Smooth muscle cell (in vitro differentiated cells): ENCODE results near the gene ANKRD13B. TPM values are rescaled to one million over a fixed set of nuclear protein-coding genes. Genes with fewer than 3 reads are reported as not detected.

Source experiments
- DNase-seq: peaks from one replicate; lab custom pipeline; 2025; ENCODE audit not compliant: unreplicated experiment; lab: John Stamatoyannopoulos, UW
- H2AFZ ChIP-seq: fragments of 200-600 bp; sonication (generic); 2 replicates; pipeline ENCODE4 v1.6.0; 2016; ENCODE audit warnings: antibody characterized with exemption, low read depth, mild to moderate bottlenecking
- H3F3A ChIP-seq: fragments of 200-600 bp; sonication (generic); 2 replicates; pipeline ENCODE4 v1.6.0; 2017; ENCODE audit warnings: antibody characterized with exemption, low read depth
- H3K27ac ChIP-seq: fragments of 200-600 bp; sonication (generic); 2 replicates; pipeline ENCODE4 v1.5.1; 2016; ENCODE audit warnings: low read depth, mild to moderate bottlenecking
- H3K27me3 ChIP-seq: fragments of 200-600 bp; sonication (generic); 2 replicates; pipeline ENCODE4 v1.6.1; 2016; ENCODE audit warnings: low read depth, mild to moderate bottlenecking
- H3K36me3 ChIP-seq: fragments of 200-600 bp; sonication (generic); 2 replicates; pipeline ENCODE4 v1.5.1; 2016; ENCODE audit warnings: low read depth
- H3K4me1 ChIP-seq: fragments of 200-600 bp; sonication (generic); 2 replicates; pipeline ENCODE4 v1.5.1; 2016; ENCODE audit warnings: low read depth
- H3K4me2 ChIP-seq: fragments of 200-600 bp; sonication (generic); 2 replicates; pipeline ENCODE4 v1.6.0; 2016; ENCODE audit warnings: mild to moderate bottlenecking
- H3K4me3 ChIP-seq: fragments of 200-600 bp; sonication (generic); 2 replicates; pipeline ENCODE4 v1.5.1; 2016; ENCODE audit warnings: mild to moderate bottlenecking
- H3K79me2 ChIP-seq: fragments of 200-600 bp; sonication (generic); 2 replicates; pipeline ENCODE4 v1.6.0; 2016; ENCODE audit warnings: low read depth, mild to moderate bottlenecking
- H3K9ac ChIP-seq: fragments of 200-600 bp; sonication (generic); 2 replicates; pipeline ENCODE4 v1.6.0; 2016; ENCODE audit warnings: low read depth
- H3K9me3 ChIP-seq: fragments of 200-600 bp; sonication (generic); replicated peaks from 2 replicates; pipeline ENCODE4 v1.5.1; 2016; ENCODE audit warnings: low read depth
- H4K20me1 ChIP-seq: fragments of 200-600 bp; sonication (generic); 2 replicates; pipeline ENCODE4 v1.6.0; 2016; ENCODE audit warnings: low read depth
- WGBS: methylation state at CpG from one replicate; pipeline ENCODE4 v1.1.7; 2016; ENCODE audit warnings: low lambda C conversion rate; 5-methylcytosine and 5-hydroxymethylcytosine counted together
- polyA plus RNA-seq: library from polyadenylated mRNA; unstranded; fragments of >200 nt; fragmentation: Nextera tagmentation; extraction: Ambion mirVana; gene quantifications from 2 replicates; pipeline ENCODE4 v1.2.1, GENCODE V29; 2016
- total RNA-seq: library from RNA; depleted of rRNA; stranded (reverse); fragments of >200 nt; gene quantifications from 2 replicates; pipeline ENCODE4 v1.2.3, GENCODE V29; 2014
- TF ChIP-seq, protein P1 (sequence below): fragments of 200-600 bp; sonication (generic); IDR thresholded peaks from 2 replicates; pipeline ENCODE4 v1.5.1; 2017; ENCODE audit warnings: borderline replicate concordance, mild to moderate bottlenecking, antibody characterized with exemption; ENCODE audit not compliant: insufficient read depth, poor library complexity, severe bottlenecking

Gene ANKRD13B
- total and polyA plus RNA-seq, 2 experiments from 2014 or later, result 3.6 to 6.8 TPM

DNA sequence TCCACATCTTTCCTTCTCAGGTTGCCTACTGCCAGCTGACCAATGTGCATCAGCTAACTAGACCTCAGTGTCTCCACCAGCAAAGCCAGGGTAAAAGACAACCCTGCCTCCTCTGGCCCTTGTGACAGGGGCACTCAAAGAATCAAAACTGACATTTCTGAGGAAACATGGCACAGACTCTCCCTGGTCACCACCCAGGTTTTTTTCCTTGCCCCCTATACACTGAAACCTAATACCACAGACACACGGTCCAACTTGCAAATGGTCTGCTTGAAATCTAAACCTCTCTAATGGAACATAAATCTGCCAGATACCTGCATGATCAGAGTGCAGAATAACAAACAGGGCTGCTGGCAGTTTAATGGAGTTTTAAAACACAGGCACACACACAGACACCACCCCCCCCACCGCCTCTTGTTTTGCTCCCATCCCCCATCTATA lies 49.3 kb downstream of the ANKRD13B start:
- no peaks in the 10 kb centered on the region for H3K9me3 ChIP-seq
- H4K20me1 ChIP-seq, result no peaks in the 10 kb centered on the region
- H3K4me3 ChIP-seq, result no peak overlapping the region
- no peak for DNase-seq
- H3K79me2 ChIP-seq, result no peaks in the 10 kb centered on the region
- no peak overlapping the region for H2AFZ ChIP-seq
- 58% methylated on average over 2 of the region's 2 CpGs for WGBS
- TF ChIP-seq, protein P1, sequence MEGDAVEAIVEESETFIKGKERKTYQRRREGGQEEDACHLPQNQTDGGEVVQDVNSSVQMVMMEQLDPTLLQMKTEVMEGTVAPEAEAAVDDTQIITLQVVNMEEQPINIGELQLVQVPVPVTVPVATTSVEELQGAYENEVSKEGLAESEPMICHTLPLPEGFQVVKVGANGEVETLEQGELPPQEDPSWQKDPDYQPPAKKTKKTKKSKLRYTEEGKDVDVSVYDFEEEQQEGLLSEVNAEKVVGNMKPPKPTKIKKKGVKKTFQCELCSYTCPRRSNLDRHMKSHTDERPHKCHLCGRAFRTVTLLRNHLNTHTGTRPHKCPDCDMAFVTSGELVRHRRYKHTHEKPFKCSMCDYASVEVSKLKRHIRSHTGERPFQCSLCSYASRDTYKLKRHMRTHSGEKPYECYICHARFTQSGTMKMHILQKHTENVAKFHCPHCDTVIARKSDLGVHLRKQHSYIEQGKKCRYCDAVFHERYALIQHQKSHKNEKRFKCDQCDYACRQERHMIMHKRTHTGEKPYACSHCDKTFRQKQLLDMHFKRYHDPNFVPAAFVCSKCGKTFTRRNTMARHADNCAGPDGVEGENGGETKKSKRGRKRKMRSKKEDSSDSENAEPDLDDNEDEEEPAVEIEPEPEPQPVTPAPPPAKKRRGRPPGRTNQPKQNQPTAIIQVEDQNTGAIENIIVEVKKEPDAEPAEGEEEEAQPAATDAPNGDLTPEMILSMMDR, result no peak
- no peaks in the 10 kb centered on the region for H3K36me3 ChIP-seq
- H3K9ac ChIP-seq, result no peak overlapping the region
- H3K27me3 ChIP-seq, result no peaks in the 10 kb centered on the region
- H3F3A ChIP-seq, result no peaks in the 10 kb centered on the region
- H3K27ac ChIP-seq, result no peak overlapping the region
- H3K4me2 ChIP-seq, result no peak overlapping the region
- no peaks in the 10 kb centered on the region for H3K4me1 ChIP-seq

DNA sequence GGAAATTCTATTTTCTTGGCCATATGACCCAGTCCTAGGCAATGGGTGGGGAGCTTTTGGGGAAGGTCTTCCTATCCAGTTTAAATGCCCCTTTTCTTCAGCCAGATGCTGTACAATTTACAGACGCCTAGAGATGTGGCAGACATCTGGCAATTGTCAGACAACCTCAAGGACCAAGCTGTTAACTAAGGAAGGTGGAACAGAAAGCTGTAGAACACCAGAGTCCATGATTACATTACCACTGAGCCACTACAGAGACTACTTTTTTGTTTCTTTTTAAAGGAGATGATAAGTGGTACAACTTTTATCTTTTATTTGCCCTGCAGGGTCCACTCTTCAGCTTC lies 50.9 kb downstream of the ANKRD13B start:
- H2AFZ ChIP-seq, result no peak overlapping the region
- no peak overlapping the region for H3K9ac ChIP-seq
- no peaks in the 10 kb centered on the region for H3K27me3 ChIP-seq
- DNase-seq, result no peak
- H3K79me2 ChIP-seq, result no peaks in the 10 kb centered on the region
- no peak overlapping the region for H3K4me2 ChIP-seq
- H3K4me1 ChIP-seq, result no peaks in the 10 kb centered on the region
- no peaks in the 10 kb centered on the region for H3K9me3 ChIP-seq
- WGBS, result 54% methylated on average over 1 of the region's 1 CpG
- no peak overlapping the region for H3K27ac ChIP-seq
- H4K20me1 ChIP-seq, result no peaks in the 10 kb centered on the region
- H3K4me3 ChIP-seq, result no peak overlapping the region
- no peaks in the 10 kb centered on the region for H3F3A ChIP-seq
- no peaks in the 10 kb centered on the region for H3K36me3 ChIP-seq
- TF ChIP-seq, protein P1, result no peak

DNA sequence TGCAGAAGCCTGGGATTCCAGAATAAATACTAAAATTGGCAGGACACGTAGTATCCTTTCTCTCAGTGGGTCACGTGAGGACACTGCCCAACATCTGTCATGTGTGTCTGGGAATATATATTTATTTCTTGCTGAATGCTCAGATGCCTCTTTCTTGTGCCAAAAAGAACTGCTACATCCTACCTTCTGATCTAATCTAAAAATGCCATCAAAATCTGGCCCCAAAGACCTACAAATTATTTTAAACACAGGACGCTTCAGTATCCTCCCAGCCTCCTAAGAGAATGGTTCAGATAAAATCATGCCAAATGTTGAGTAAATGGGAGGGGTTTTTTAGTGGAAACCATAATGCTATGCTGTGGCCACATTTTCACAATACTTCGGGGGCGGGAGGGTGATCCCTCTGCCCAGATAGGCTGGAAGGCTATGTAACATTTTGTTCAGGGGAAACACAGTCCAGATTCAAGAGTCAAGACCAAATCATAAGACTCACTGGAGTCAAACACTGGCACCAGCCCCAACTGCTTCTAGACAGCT lies 52.7 kb downstream of the ANKRD13B start:
- H3K27ac ChIP-seq, result no peak overlapping the region
- H3K9ac ChIP-seq, result no peak overlapping the region
- H3K4me3 ChIP-seq, result no peak overlapping the region

DNA sequence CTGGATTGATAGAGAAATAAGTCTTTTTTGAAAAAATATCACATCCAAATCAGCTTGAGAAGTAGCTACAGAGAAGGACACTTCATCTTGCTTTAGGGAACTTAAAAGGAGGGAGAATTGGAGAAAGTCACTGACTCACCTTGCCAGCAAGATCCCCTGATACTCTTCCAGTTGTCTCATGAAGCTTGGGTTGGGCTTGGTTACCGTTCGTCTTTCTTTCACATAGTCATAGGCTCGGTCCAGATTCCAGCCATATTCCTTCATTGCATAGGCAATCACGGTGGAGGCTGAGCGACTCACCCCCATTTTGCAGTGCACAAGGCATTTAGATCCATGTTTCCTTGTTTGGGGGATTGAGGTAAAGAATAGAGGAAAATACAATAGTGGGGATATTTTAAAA lies 55.1 kb downstream of the ANKRD13B start:
- H3K79me2 ChIP-seq, result no peaks in the 10 kb centered on the region
- H3K9ac ChIP-seq, result no peak overlapping the region
- H3K27ac ChIP-seq, result no peak overlapping the region
- no peak overlapping the region for H3K4me3 ChIP-seq
- DNase-seq, result no peak
- H2AFZ ChIP-seq, result no peak overlapping the region
- no peaks in the 10 kb centered on the region for H3K27me3 ChIP-seq
- H3F3A ChIP-seq, result no peaks in the 10 kb centered on the region
- no peak overlapping the region for H3K4me2 ChIP-seq
- H3K4me1 ChIP-seq, result no peaks in the 10 kb centered on the region
- H3K9me3 ChIP-seq, result no peaks in the 10 kb centered on the region
- H3K36me3 ChIP-seq, result no peaks in the 10 kb centered on the region
- H4K20me1 ChIP-seq, result no peaks in the 10 kb centered on the region
- TF ChIP-seq, protein P1, result no peak
- 91% methylated on average over 5 of the region's 5 CpGs for WGBS

More for the DNA sequence above, 52.7 kb downstream of the ANKRD13B start:
- Histone ChIP-seq H3K27me3 (no peaks in the 10 kb centered on the region), H3F3A (no peaks in the 10 kb centered on the region), H3K79me2 (no peaks in the 10 kb centered on the region), H3K36me3 (no peaks in the 10 kb centered on the region), H3K4me1 (no peaks in the 10 kb centered on the region), H3K9me3 (no peaks in the 10 kb centered on the region), H3K4me2 (no peak overlapping the region), H4K20me1 (no peaks in the 10 kb centered on the region), H2AFZ (no peak overlapping the region)
- TF ChIP-seq, protein P1, result no peak
- 74% methylated on average over 5 of the region's 5 CpGs for WGBS
- DNase-seq, result no peak
